CD4-positive, alpha-beta T cell treated with Interleukin-4 for 4 hours (primary cell): ENCODE results near the gene GLUD1.
"Not testable (repeated sequence)": the region's sequence is repeated elsewhere in the genome, so short reads cannot be mapped to it uniquely, and the experiment has no call there.

Experiments
- DNase-seq: peaks from one replicate; pipeline ENCODE4 v3.0.0-alpha.2; 2020

The GLUD1 gene

GRCh38 chr10:87038786-87039185 is 55.9 kb downstream of the GLUD1 start:
- DNase-seq = no peak

- no peak for DNase-seq
These were observed 56.3 kb downstream of the GLUD1 start for GRCh38 chr10:87038286-87038717.

- no peak for DNase-seq
These were observed 58.0 kb downstream of the GLUD1 start for GRCh38 chr10:87036623-87037022.

- no peak for DNase-seq
These were observed 63.6 kb downstream of the GLUD1 start for GRCh38 chr10:87030912-87031635.

GRCh38 chr10:87030419-87030818 is 64.2 kb downstream of the GLUD1 start:
- DNase-seq = not testable (repeated sequence)

- not testable (repeated sequence) for DNase-seq
These were observed 67.7 kb downstream of the GLUD1 start for GRCh38 chr10:87026747-87027508.

- peak; percentile 6 for DNase-seq
These were observed 69.2 kb downstream of the GLUD1 start for GRCh38 chr10:87025285-87025958.

- DNase-seq = not testable (repeated sequence)
These were observed 74.6 kb downstream of the GLUD1 start, which contains the start of gene FAM25A for GRCh38 chr10:87020056-87020455. FAM25A (plus strand) TSS chr10:87020294; CDS start chr10:87020325, 31 bp downstream.

- not testable (repeated sequence) for DNase-seq
These were observed 75.1 kb downstream of the GLUD1 start for GRCh38 chr10:87019504-87019903.

GRCh38 chr10:87019066-87019465 is 75.6 kb downstream of the GLUD1 start:
- DNase-seq = not testable (repeated sequence)

GRCh38 chr10:87018127-87018526 is 76.5 kb downstream of the GLUD1 start:
- not testable (repeated sequence) for DNase-seq

- DNase-seq = not testable (repeated sequence)
These were observed 79.5 kb downstream of the GLUD1 start for GRCh38 chr10:87014986-87015716.

- DNase-seq = not testable (repeated sequence)
These were observed 81.1 kb downstream of the GLUD1 start for GRCh38 chr10:87013528-87013927.

GRCh38 chr10:87009134-87009696 is 85.4 kb downstream of the GLUD1 start:
- DNase-seq = not testable (repeated sequence)

GRCh38 chr10:87008303-87008702 is 86.3 kb downstream of the GLUD1 start:
- not testable (repeated sequence) for DNase-seq

GRCh38 chr10:87007674-87008073 is 87.0 kb downstream of the GLUD1 start:
- DNase-seq = not testable (repeated sequence)

GRCh38 chr10:87007124-87007523 is 87.5 kb downstream of the GLUD1 start:
- DNase-seq = not testable (repeated sequence)

- no peak for DNase-seq
These were observed 94.2 kb downstream of the GLUD1 start for GRCh38 chr10:87000491-87000890.
